CD4-positive, alpha-beta T cell (primary cell): Measurements from ENCODE around the gene PRSS56. TPM values are rescaled to one million over a fixed set of nuclear protein-coding genes. Genes with fewer than 3 reads are reported as not detected.

Experiments
- ATAC-seq: fragments of 200-7000 bp; cut with Tn5 transposase; one replicate; pipeline ENCODE4 v1.10.0; 2022; ENCODE audit warnings: mild to moderate bottlenecking; ENCODE audit not compliant: poor library complexity
- CTCF ChIA-PET: fragments of 350-600 bp; sonication (Branson Sonifier 250); formaldehyde crosslinking; loops from one replicate; lab custom pipeline; 2021; ENCODE audit warnings: antibody characterized with exemption, inconsistent platforms; lab: Charles Lee
- POLR2A ChIA-PET: fragments of 350-600 bp; sonication (Branson Sonifier 250); formaldehyde crosslinking; loops from one replicate; lab custom pipeline; 2021; ENCODE audit warnings: antibody characterized with exemption, inconsistent platforms; lab: Charles Lee
- DNase-seq, 14 experiments: peaks; one replicate each; pipeline ENCODE4 v3.0.0-alpha.2; 2013 to 2020; ENCODE audit warnings: mixed read lengths in 2 of 14
- H3K27ac ChIP-seq, 2 donors: one replicate each; pipeline versions ENCODE4 v1.5.1 to v1.7.0; 2013; ENCODE audit warnings: low read length in 2 of 2, low read depth in 1 of 2, mild to moderate bottlenecking in 1 of 2
- H3K27me3 ChIP-seq, 2 experiments: 1 replicate in 1 of 2; 2 replicates in 1 of 2; pipeline versions ENCODE4 v1.6.1 to v1.7.0; 2013; ENCODE audit warnings: low read length in 2 of 2, control low read depth in 1 of 2, mild to moderate bottlenecking in 1 of 2, moderate library complexity in 1 of 2; ENCODE audit not compliant: insufficient read depth in 2 of 2, control insufficient read depth in 1 of 2
- H3K36me3 ChIP-seq: one replicate; pipeline ENCODE4 v1.6.1; 2013; ENCODE audit warnings: low read length, control low read depth; ENCODE audit not compliant: insufficient read depth
- H3K4me1 ChIP-seq: one replicate; pipeline ENCODE4 v1.6.1; 2013; ENCODE audit warnings: low read length, control low read depth; ENCODE audit not compliant: insufficient read depth
- H3K4me3 ChIP-seq: one replicate; pipeline ENCODE4 v1.5.1; 2013; ENCODE audit warnings: mild to moderate bottlenecking, low read length, moderate library complexity
- H3K9me3 ChIP-seq, 2 experiments: 1 replicate in 1 of 2; 2 replicates in 1 of 2; pipeline versions ENCODE4 v1.6.1 to v1.7.0; 2013; ENCODE audit warnings: low read length in 2 of 2, mild to moderate bottlenecking in 2 of 2, control low read depth in 1 of 2, moderate library complexity in 1 of 2; ENCODE audit not compliant: control insufficient read depth in 1 of 2, insufficient read depth in 1 of 2
- H3K27ac Mint-ChIP-seq: one replicate; pipeline ENCODE4 v1.8.0; 2020; ENCODE audit warnings: mixed read lengths
- H3K27me3 Mint-ChIP-seq: one replicate; pipeline ENCODE4 v1.8.0; 2021; ENCODE audit warnings: mixed read lengths
- H3K36me3 Mint-ChIP-seq: one replicate; pipeline ENCODE4 v1.8.0; 2021; ENCODE audit warnings: low read depth, mixed read lengths
- H3K4me1 Mint-ChIP-seq: one replicate; pipeline ENCODE4 v1.8.0; 2021; ENCODE audit warnings: low read depth, mixed read lengths
- H3K4me3 Mint-ChIP-seq: one replicate; pipeline ENCODE4 v1.8.0; 2020; ENCODE audit warnings: mild to moderate bottlenecking, mixed read lengths
- H3K9me3 Mint-ChIP-seq: one replicate; pipeline ENCODE4 v1.8.0; 2020; ENCODE audit warnings: mixed read lengths
- CTCF ChIP-seq: fragments of 200-600 bp; IDR thresholded peaks from one replicate; pipeline ENCODE4 v1.8.0; 2022; ENCODE audit warnings: antibody characterized with exemption, mild to moderate bottlenecking
- intact Hi-C, 2 experiments: fragments of 100-400 bp; cut with DNase I in 1 of 2; cut with micrococcal nuclease in 1 of 2; formaldehyde crosslinking; loops; one replicate each; pipeline versions ENCODE4 v1.15.1 to v1.9.0; 2023 to 2025; cut with DNase I, micrococcal nuclease
- total RNA-seq, 174 experiments: library from RNA in 2 of 174; stranded (reverse) in 2 of 174; gene quantifications; one replicate each; pipeline ENCODE4 v1.2.3 and lab custom pipeline; 2021 to 2026

PRSS56 gene
- total RNA-seq, 2 experiments from 2014 or later: not detected

GRCh38 chr2:232493701-232494474 lies 26.3 kb upstream of the PRSS56 start:
- Mint-ChIP-seq H3K9me3 (no peaks in the 10 kb centered on the region), H3K4me3 (no peak overlapping the region), H3K27me3 (peaks cover 35% of the 10 kb centered on the region), H3K36me3 (no peaks in the 10 kb centered on the region), H3K4me1 (peaks cover 1% of the 10 kb centered on the region), H3K27ac (no peak overlapping the region)
- Histone ChIP-seq H3K36me3 (no peaks in the 10 kb centered on the region), H3K27me3 (peaks cover 2 to 4% of the 10 kb centered on the region in 2 experiments), H3K27ac (no peak overlapping the region), H3K9me3 (peaks cover 0 to 5% of the 10 kb centered on the region in 2 experiments), H3K4me3 (no peak overlapping the region), H3K4me1 (no peaks in the 10 kb centered on the region)
- CTCF ChIA-PET: no interaction called here
- no peak for ATAC-seq
- intact Hi-C loops: no loop called here
- TF ChIP-seq CTCF: no peak
- no peak for DNase-seq
- POLR2A ChIA-PET: no interaction called here

GRCh38 chr2:232494542-232494941 lies 25.6 kb upstream of the PRSS56 start:
- peaks cover 0 to 5% of the 10 kb centered on the region in 2 experiments for H3K9me3 ChIP-seq
- no peak for TF ChIP-seq CTCF
- H3K4me1 ChIP-seq: no peaks in the 10 kb centered on the region
- H3K4me3 ChIP-seq: no peak overlapping the region
- H3K27ac ChIP-seq: no peak overlapping the region
- ATAC-seq (no peak), DNase-seq (no peak)
- Mint-ChIP-seq H3K4me1 (no peaks in the 10 kb centered on the region), H3K9me3 (no peaks in the 10 kb centered on the region), H3K4me3 (no peak overlapping the region), H3K27ac (no peak overlapping the region), H3K36me3 (no peaks in the 10 kb centered on the region), H3K27me3 (peaks cover 35% of the 10 kb centered on the region)
- intact Hi-C loops: no loop called here
- no peaks in the 10 kb centered on the region for H3K36me3 ChIP-seq
- ChIA-PET POLR2A (no interaction called here), CTCF (no interaction called here)
- H3K27me3 ChIP-seq: peaks cover 0 to 6% of the 10 kb centered on the region in 2 experiments

GRCh38 chr2:232495292-232495691 lies 24.9 kb upstream of the PRSS56 start:
- Mint-ChIP-seq H3K36me3 (no peaks in the 10 kb centered on the region), H3K9me3 (no peaks in the 10 kb centered on the region)

More at GRCh38 chr2:232495292-232495691, 24.9 kb upstream of the PRSS56 start:
- ChIA-PET POLR2A (no interaction called here), CTCF (no interaction called here)
- Mint-ChIP-seq H3K27ac (no peak overlapping the region), H3K4me3 (no peak overlapping the region), H3K4me1 (no peaks in the 10 kb centered on the region), H3K27me3 (peaks cover 35% of the 10 kb centered on the region)
- intact Hi-C loops: no loop called here
- Histone ChIP-seq H3K4me1 (no peaks in the 10 kb centered on the region), H3K36me3 (no peaks in the 10 kb centered on the region), H3K9me3 (peaks cover 0 to 1% of the 10 kb centered on the region in 2 experiments), H3K27ac (no peak overlapping the region), H3K4me3 (no peak overlapping the region), H3K27me3 (peaks cover 0 to 3% of the 10 kb centered on the region in 2 experiments)
- no peak for TF ChIP-seq CTCF
- no peak for DNase-seq
- no peak for ATAC-seq
